Measurements from ENCODE around the gene DGKB.
"Not testable (repeated sequence)": the region's sequence is repeated elsewhere in the genome, so short reads cannot be mapped to it uniquely, and the experiment has no call there.

The DGKB gene

GRCh38 chr7:14582010-14582409, 320.5 kb downstream of the DGKB start:
- DNase-seq (ENCODE audit: low spot score): no peak

- no peak for DNase-seq (ENCODE audit: low spot score)
Measured at GRCh38 chr7:14579971-14580370, 322.6 kb downstream of the DGKB start.

- DNase-seq (ENCODE audit: low spot score): no peak
Measured at GRCh38 chr7:14576578-14576977, 326.0 kb downstream of the DGKB start.

GRCh38 chr7:14570750-14571607, 331.6 kb downstream of the DGKB start:
- DNase-seq (ENCODE audit: low spot score): no peak

GRCh38 chr7:14552060-14552459, 350.5 kb downstream of the DGKB start:
- DNase-seq (ENCODE audit: low spot score): no peak

GRCh38 chr7:14551310-14551709, 351.2 kb downstream of the DGKB start:
- no peak for DNase-seq (ENCODE audit: low spot score)

GRCh38 chr7:14542624-14543023, 359.9 kb downstream of the DGKB start:
- DNase-seq (ENCODE audit: low spot score): no peak

- no peak for DNase-seq (ENCODE audit: low spot score)
Measured at GRCh38 chr7:14521183-14521582, 381.4 kb downstream of the DGKB start.

GRCh38 chr7:14510268-14510667, 392.3 kb downstream of the DGKB start:
- DNase-seq (ENCODE audit: low spot score): no peak

- DNase-seq (ENCODE audit: low spot score): no peak
Measured at GRCh38 chr7:14507617-14508016, 394.9 kb downstream of the DGKB start.

GRCh38 chr7:14505906-14506305, 396.6 kb downstream of the DGKB start:
- no peak for DNase-seq (ENCODE audit: low spot score)

GRCh38 chr7:14504134-14504533, 398.4 kb downstream of the DGKB start:
- no peak for DNase-seq (ENCODE audit: low spot score)

GRCh38 chr7:14503623-14504022, 398.9 kb downstream of the DGKB start:
- DNase-seq (ENCODE audit: low spot score): no peak

- DNase-seq (ENCODE audit: low spot score): no peak
Measured at GRCh38 chr7:14501436-14501835, 401.1 kb downstream of the DGKB start.

- no peak for DNase-seq (ENCODE audit: low spot score)
Measured at GRCh38 chr7:14497390-14497789, 405.2 kb downstream of the DGKB start.

- DNase-seq (ENCODE audit: low spot score): no peak
Measured at GRCh38 chr7:14495633-14496032, 406.9 kb downstream of the DGKB start.

GRCh38 chr7:14487701-14488395, 414.7 kb downstream of the DGKB start:
- no peak for DNase-seq (ENCODE audit: low spot score)

GRCh38 chr7:14483663-14484062, 418.9 kb downstream of the DGKB start:
- DNase-seq (ENCODE audit: low spot score): no peak

- DNase-seq (ENCODE audit: low spot score): no peak
Measured at GRCh38 chr7:14480281-14480680, 422.3 kb downstream of the DGKB start.

- no peak for DNase-seq (ENCODE audit: low spot score)
Measured at GRCh38 chr7:14478834-14479510, 423.6 kb downstream of the DGKB start.

GRCh38 chr7:14461716-14462115, 440.8 kb downstream of the DGKB start:
- DNase-seq (ENCODE audit: low spot score): not testable (repeated sequence)

GRCh38 chr7:14458846-14459245, 443.7 kb downstream of the DGKB start:
- not testable (repeated sequence) for DNase-seq (ENCODE audit: low spot score)

Measured in kidney capillary endothelial cell (primary cell).